KOPT-K1 (cell line): ENCODE results near the gene TTLL3.

Experiments used
- H3K27ac ChIP-seq: fragments of 200-600 bp; sonication (generic); 2 replicates; pipeline ENCODE4 v1.5.1; 2016; ENCODE audit warnings: antibody characterized with exemption, mild to moderate bottlenecking, low read depth, low read length; ENCODE audit not compliant: poor library complexity, severe bottlenecking
- H3K36me3 ChIP-seq: fragments of 200-600 bp; sonication (generic); 2 replicates; pipeline ENCODE4 v1.5.1; 2017; ENCODE audit warnings: antibody characterized with exemption, mild to moderate bottlenecking, low read length, moderate library complexity; ENCODE audit not compliant: insufficient read depth
- H3K9me3 ChIP-seq: fragments of 200-600 bp; sonication (generic); 2 replicates; pipeline ENCODE4 v1.5.1; 2017; ENCODE audit warnings: antibody characterized with exemption, low read length, mild to moderate bottlenecking; ENCODE audit not compliant: insufficient read depth, poor library complexity, severe bottlenecking

The TTLL3 gene

DNA sequence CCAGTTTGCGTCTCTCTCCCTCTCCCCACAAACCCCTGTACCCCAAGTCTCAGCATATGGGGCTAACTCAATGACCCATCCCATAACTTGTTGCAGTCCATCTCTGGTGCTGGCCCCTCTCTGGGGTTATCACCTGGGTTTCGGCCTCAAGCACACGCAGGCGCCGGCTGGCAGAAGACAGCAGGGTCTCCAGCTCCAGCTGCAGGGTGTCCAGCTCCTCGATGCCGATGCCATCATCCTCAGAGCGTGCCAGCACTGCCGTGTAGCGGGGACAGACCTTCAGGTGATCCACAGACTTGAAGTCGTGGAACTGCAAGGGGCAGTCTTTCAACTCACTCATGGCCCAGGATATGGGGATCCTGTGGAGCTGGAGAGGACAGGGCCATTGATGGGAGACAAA lies 18.9 kb upstream of the TTLL3 start:
- peak overlapping the region; percentile 93 for H3K27ac ChIP-seq
- H3K9me3 ChIP-seq: no peaks in the 10 kb centered on the region
- peaks cover 56% of the 10 kb centered on the region for H3K36me3 ChIP-seq

- peaks cover 55% of the 10 kb centered on the region for H3K36me3 ChIP-seq
- peak overlapping the region; percentile 93 for H3K27ac ChIP-seq
- no peaks in the 10 kb centered on the region for H3K9me3 ChIP-seq
Measured at GRCh38 chr3:9791790-9792404, 18.2 kb upstream of the TTLL3 start.

GRCh38 chr3:9792405-9793160 lies 17.5 kb upstream of the TTLL3 start, which contains the start of the genes ARPC4 and TADA3:
ARPC4 (plus strand) TSS chr3:9793082; CDS start chr3:9793122, 40 bp downstream.
TADA3 (minus strand) TSS chr3:9792473; CDS start chr3:9791466, 1,007 bp downstream.
- Histone ChIP-seq H3K36me3 (peaks cover 57% of the 10 kb centered on the region), H3K9me3 (no peaks in the 10 kb centered on the region), H3K27ac (peak within 1 kb of the TSS; percentile 93)

- H3K27ac ChIP-seq: peak overlapping the region; percentile 93
- H3K36me3 ChIP-seq: peaks cover 63% of the 10 kb centered on the region
- no peaks in the 10 kb centered on the region for H3K9me3 ChIP-seq
Measured at GRCh38 chr3:9793161-9793781, 16.8 kb upstream of the TTLL3 start.

- Histone ChIP-seq H3K27ac (no peak overlapping the region), H3K36me3 (peaks cover 68% of the 10 kb centered on the region), H3K9me3 (no peaks in the 10 kb centered on the region)
Measured at GRCh38 chr3:9794400-9794799, 15.7 kb upstream of the TTLL3 start.

GRCh38 chr3:9795207-9795606 lies 14.9 kb upstream of the TTLL3 start:
- H3K27ac ChIP-seq: no peak overlapping the region
- no peaks in the 10 kb centered on the region for H3K9me3 ChIP-seq
- H3K36me3 ChIP-seq: peaks cover 70% of the 10 kb centered on the region

DNA sequence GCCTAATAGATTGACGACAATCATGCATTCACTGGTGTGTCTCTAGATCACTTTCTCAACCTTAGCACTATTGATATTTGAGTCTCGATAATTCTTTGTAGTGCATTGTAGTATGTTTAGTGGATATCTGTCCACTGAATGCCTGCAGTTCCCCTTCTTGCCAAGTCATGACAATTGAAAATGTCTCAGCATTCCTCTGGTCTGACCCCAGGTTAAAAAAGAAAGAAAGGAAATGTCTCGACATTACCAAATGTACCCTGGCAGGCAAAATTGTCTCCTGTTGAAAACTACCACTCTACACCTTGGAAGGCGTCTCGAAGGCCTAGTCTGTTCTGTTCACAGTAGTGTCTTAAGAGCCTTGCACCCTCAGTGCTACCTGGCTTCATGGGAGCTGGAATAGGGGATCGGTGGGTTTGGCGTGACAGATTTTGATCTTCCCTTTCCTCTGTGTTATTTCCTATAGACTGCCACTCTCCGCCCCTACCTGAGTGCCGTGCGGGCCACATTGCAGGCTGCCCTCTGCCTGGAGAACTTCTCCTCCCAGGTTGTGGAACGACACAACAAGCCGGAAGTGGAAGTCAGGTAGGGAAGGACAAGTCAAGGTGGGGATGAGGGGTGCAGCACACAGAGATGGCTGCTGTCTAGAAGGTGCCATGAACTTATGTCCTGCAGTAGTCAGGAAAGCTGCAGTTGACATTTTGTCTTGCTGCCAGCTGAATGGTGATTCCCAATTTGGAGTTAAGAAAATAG lies 12.7 kb upstream of the TTLL3 start:
- Histone ChIP-seq H3K27ac (no peak overlapping the region), H3K36me3 (peaks cover 82% of the 10 kb centered on the region), H3K9me3 (no peaks in the 10 kb centered on the region)

GRCh38 chr3:9800529-9800928 lies 9.5 kb upstream of the TTLL3 start:
- no peaks in the 10 kb centered on the region for H3K9me3 ChIP-seq
- peaks cover 98% of the 10 kb centered on the region for H3K36me3 ChIP-seq
- H3K27ac ChIP-seq: no peak overlapping the region

DNA sequence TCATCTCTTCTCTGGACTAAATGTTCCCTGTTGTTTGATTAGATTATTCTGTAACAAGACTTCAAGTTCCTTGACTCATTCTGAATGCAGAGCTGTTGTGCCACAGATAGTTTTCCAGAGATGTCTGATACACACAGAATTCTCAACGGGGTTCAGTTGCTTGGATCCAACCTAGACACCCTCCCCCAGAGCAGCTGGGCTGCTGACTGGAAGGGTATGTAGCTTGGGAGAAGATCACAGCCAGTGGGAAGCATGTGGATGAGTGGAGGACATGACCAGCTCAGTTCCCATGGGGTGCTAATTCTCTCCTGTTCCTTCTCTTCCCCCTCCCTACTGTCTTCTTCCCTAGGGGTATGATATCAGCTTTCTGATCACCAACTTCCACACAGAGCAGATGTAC lies 6.6 kb upstream of the TTLL3 start:
- Histone ChIP-seq H3K36me3 (peaks cover 100% of the 10 kb centered on the region), H3K9me3 (no peaks in the 10 kb centered on the region), H3K27ac (no peak overlapping the region)

DNA sequence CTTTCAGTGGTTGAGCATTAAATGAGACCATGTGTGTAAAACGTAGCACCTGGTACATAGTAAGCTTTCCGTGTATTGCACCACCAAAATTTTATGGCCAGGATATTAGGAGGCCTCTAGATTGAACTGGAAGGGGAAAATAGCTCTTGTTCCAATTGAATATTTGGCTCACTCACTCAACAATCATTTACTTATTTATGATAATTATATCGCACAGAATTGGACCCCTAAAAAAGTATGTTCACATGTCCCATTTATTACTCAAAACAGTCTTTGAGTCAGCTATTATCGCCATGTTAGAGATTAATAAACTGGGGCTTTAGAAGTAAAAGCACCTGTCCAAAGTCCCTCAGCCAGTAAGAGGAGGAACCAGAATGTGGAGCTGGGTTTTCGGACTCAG lies 5.1 kb upstream of the TTLL3 start:
- peaks cover 98% of the 10 kb centered on the region for H3K36me3 ChIP-seq
- H3K9me3 ChIP-seq: no peaks in the 10 kb centered on the region
- no peak overlapping the region for H3K27ac ChIP-seq

DNA sequence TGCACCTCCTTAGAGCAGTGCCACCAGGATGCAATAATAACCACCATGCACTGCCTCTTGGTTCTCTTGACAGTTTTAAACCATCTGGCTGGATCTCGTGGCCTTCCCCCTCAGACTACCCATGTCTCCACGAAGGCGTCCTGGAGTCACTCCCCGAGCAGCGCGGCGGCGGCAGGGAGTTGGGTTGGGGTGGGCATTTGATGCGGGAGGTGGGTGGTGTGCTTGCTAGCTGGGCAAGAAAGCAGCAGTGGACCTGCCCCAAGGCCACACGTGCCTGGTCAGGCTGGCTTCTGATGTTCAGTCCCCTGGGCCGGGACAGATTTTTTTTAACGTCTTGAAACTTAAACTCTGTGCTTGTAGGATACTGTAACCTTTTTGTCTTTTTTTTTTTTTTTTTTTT lies 3.9 kb upstream of the TTLL3 start:
- no peak overlapping the region for H3K27ac ChIP-seq
- peaks cover 97% of the 10 kb centered on the region for H3K36me3 ChIP-seq
- H3K9me3 ChIP-seq: no peaks in the 10 kb centered on the region

- no peak overlapping the region for H3K27ac ChIP-seq
- peaks cover 97% of the 10 kb centered on the region for H3K36me3 ChIP-seq
- H3K9me3 ChIP-seq: no peaks in the 10 kb centered on the region
Measured at GRCh38 chr3:9806688-9807589, 3.1 kb upstream of the TTLL3 start.

DNA sequence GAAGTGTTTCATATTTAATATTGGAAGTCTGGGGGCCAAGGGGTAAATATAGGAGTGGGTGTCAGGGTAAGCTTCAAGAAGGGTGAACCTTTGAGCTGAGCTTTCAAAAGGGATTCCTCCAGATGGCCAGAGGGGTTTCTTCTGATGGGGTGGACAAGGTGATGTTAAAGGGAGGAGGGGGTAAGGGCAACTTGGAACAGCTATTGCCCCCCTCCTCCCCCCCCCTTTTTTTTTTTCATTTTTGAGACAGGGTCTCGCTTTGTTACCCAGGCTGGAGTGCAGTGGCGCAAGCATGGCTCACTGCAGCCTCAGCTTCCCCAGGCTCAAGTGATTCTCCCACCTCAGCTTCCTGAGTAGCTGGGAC lies 2.1 kb upstream of the TTLL3 start:
- no peak overlapping the region for H3K27ac ChIP-seq
- H3K36me3 ChIP-seq: peaks cover 97% of the 10 kb centered on the region
- no peaks in the 10 kb centered on the region for H3K9me3 ChIP-seq

DNA sequence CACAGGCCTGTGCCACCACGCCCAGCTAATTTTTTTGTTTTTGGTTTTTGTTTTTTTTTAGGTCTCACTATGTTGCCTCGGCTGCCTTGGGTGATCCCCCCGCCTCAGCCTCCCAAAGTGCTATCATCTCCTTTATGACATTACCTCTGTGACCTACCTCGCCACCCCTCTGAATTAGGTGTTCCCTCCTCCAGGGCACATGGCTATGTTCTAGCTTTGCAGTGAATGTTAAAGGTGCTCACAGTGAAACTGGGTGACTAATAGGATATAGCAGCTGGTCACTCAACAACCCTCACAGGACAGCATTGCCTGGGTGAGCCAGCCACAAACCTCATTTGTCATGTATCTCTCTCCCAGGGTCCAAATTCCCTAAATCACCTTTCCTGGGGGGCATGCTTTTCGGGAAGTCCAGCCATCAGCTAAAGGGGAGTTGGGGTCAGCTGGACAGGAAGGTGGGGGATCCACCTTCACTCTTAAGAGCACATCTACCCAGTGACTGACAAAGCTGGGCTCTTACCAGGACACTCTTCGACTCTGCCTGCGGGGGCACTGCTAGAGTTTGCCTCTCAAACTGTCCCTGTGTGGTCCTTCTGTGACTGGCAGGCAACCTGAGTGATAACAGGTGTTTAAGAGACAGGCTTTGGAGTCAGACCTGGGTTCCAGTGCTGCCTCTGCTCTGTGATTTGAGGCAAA lies 1.6 kb upstream of the TTLL3 start:
- peaks cover 97% of the 10 kb centered on the region for H3K36me3 ChIP-seq
- H3K27ac ChIP-seq: no peak overlapping the region
- H3K9me3 ChIP-seq: no peaks in the 10 kb centered on the region
